Measurements from ENCODE around the gene PRELID1. TPM values are rescaled to one million over a fixed set of nuclear protein-coding genes. Genes with fewer than 3 reads are reported as not detected.

PRELID1 gene
- total RNA-seq, 1 donor from 2014 or later, result 81.2 TPM

- DNase-seq (ENCODE audit: low spot score in 2 of 2, unreplicated experiment in 2 of 2), result no peak
- H3K36me3 Mint-ChIP-seq, result peaks cover 22% of the 10 kb centered on the region
- no peaks in the 10 kb centered on the region for H3K9me3 Mint-ChIP-seq
- no peak for TF ChIP-seq CTCF (IDR thresholded peaks at IDR 0.05; ENCODE audit: unreplicated experiment)
- H3K4me1 Mint-ChIP-seq, result peaks cover 2% of the 10 kb centered on the region
- no peak overlapping the region for H3K4me3 Mint-ChIP-seq
- no peak overlapping the region for H3K27ac Mint-ChIP-seq
- H3K27me3 Mint-ChIP-seq (ENCODE audit: low read depth), result no peaks in the 10 kb centered on the region
Observed at GRCh38 chr5:177343777-177344176, 40.2 kb downstream of the PRELID1 start.

GRCh38 chr5:177344891-177345290, 41.3 kb downstream of the PRELID1 start:
- TF ChIP-seq CTCF (IDR thresholded peaks at IDR 0.05; ENCODE audit: unreplicated experiment), result no peak
- Mint-ChIP-seq H3K27ac (no peak overlapping the region), H3K4me1 (peaks cover 12% of the 10 kb centered on the region), H3K36me3 (peaks cover 21% of the 10 kb centered on the region), H3K27me3 (ENCODE audit: low read depth) (no peaks in the 10 kb centered on the region), H3K9me3 (no peaks in the 10 kb centered on the region), H3K4me3 (no peak overlapping the region)
- no peak for DNase-seq (ENCODE audit: low spot score in 2 of 2, unreplicated experiment in 2 of 2)

- Mint-ChIP-seq H3K36me3 (peaks cover 12% of the 10 kb centered on the region), H3K27me3 (ENCODE audit: low read depth) (no peaks in the 10 kb centered on the region), H3K4me3 (no peak overlapping the region), H3K27ac (no peak overlapping the region), H3K4me1 (peaks cover 24% of the 10 kb centered on the region), H3K9me3 (no peaks in the 10 kb centered on the region)
- TF ChIP-seq CTCF (IDR thresholded peaks at IDR 0.05; ENCODE audit: unreplicated experiment), result no peak
- no peak for DNase-seq (ENCODE audit: low spot score in 2 of 2, unreplicated experiment in 2 of 2)
Observed at GRCh38 chr5:177346820-177347219, 43.2 kb downstream of the PRELID1 start.

GRCh38 chr5:177347699-177348098, 44.1 kb downstream of the PRELID1 start:
- TF ChIP-seq CTCF (IDR thresholded peaks at IDR 0.05; ENCODE audit: unreplicated experiment), result no peak
- peaks cover 27% of the 10 kb centered on the region for H3K4me1 Mint-ChIP-seq
- no peak overlapping the region for H3K4me3 Mint-ChIP-seq
- DNase-seq (ENCODE audit: low spot score in 2 of 2, unreplicated experiment in 2 of 2), result no peak
- no peaks in the 10 kb centered on the region for H3K27me3 Mint-ChIP-seq (ENCODE audit: low read depth)
- no peaks in the 10 kb centered on the region for H3K9me3 Mint-ChIP-seq
- H3K36me3 Mint-ChIP-seq, result peaks cover 11% of the 10 kb centered on the region
- no peak overlapping the region for H3K27ac Mint-ChIP-seq

- no peaks in the 10 kb centered on the region for H3K9me3 Mint-ChIP-seq
- no peak overlapping the region for H3K27ac Mint-ChIP-seq
- DNase-seq (ENCODE audit: low spot score in 2 of 2, unreplicated experiment in 2 of 2), result no peak
- peaks cover 2% of the 10 kb centered on the region for H3K27me3 Mint-ChIP-seq (ENCODE audit: low read depth)
- peak overlapping the region; percentile 100 for H3K4me3 Mint-ChIP-seq
- H3K36me3 Mint-ChIP-seq, result peaks cover 7% of the 10 kb centered on the region
- H3K4me1 Mint-ChIP-seq, result peaks cover 27% of the 10 kb centered on the region
- no peak for TF ChIP-seq CTCF (IDR thresholded peaks at IDR 0.05; ENCODE audit: unreplicated experiment)
Observed at GRCh38 chr5:177349362-177349647, 45.7 kb downstream of the PRELID1 start.

- Mint-ChIP-seq H3K27ac (peak overlapping the region; percentile 50), H3K9me3 (peaks cover 4% of the 10 kb centered on the region)
Observed at GRCh38 chr5:177349762-177350161, 46.2 kb downstream of the PRELID1 start.

More at GRCh38 chr5:177349762-177350161, 46.2 kb downstream of the PRELID1 start:
- Mint-ChIP-seq H3K4me3 (peak overlapping the region; percentile 100), H3K4me1 (peaks cover 27% of the 10 kb centered on the region), H3K36me3 (peaks cover 7% of the 10 kb centered on the region), H3K27me3 (ENCODE audit: low read depth) (peaks cover 6% of the 10 kb centered on the region)
- DNase-seq (ENCODE audit: low spot score in 2 of 2, unreplicated experiment in 2 of 2), result no peak
- no peak for TF ChIP-seq CTCF (IDR thresholded peaks at IDR 0.05; ENCODE audit: unreplicated experiment)
